ENCODE measurements around the gene SLC2A8.

Gene SLC2A8

GRCh38 chr9:127451858-127452656 is 55.1 kb downstream of the SLC2A8 start:
- Histone ChIP-seq H3K9me3 (ENCODE audit: control extremely low read depth in 1 of 5, control insufficient read depth in 4 of 5, insufficient read depth in 2 of 5, low read depth in 1 of 5, low read length in 4 of 5) (no peaks in the 10 kb centered on the region), H3K4me3 (ENCODE audit: control insufficient read depth in 1 of 7, extremely low read depth in 1 of 7, insufficient read depth in 4 of 7, low read depth in 2 of 7, low read length in 6 of 7) (peak overlapping the region; percentile 85 to 99 (median 92)), H3K4me1 (ENCODE audit: control extremely low read depth in 1 of 4, control insufficient read depth in 4 of 4, insufficient read depth in 4 of 4, low read length in 3 of 4) (peaks cover 13 to 58% (median 42%) of the 10 kb centered on the region in 4 experiments), H3K36me3 (ENCODE audit: control insufficient read depth in 4 of 4, insufficient read depth in 4 of 4, low read length in 3 of 4) (peaks cover 4 to 54% (median 26%) of the 10 kb centered on the region in 4 experiments), H3K27ac (ENCODE audit: insufficient read depth in 1 of 2, low read depth in 1 of 2, low read length in 2 of 2, poor library complexity in 1 of 2, severe bottlenecking in 2 of 2) (peak overlapping the region; percentile 84 to 92), H3K27me3 (replicated peaks in 2 of 5; ENCODE audit: control insufficient read depth in 4 of 5, insufficient read depth in 5 of 5, low read length in 4 of 5) (no peaks in the 10 kb centered on the region)
- CTCF ChIA-PET: no interaction called here
- POLR2A ChIA-PET: interaction anchor here (0.6 to 3.0 kb wide), 4 partner anchors 15 to 207 kb away, joined by 4 to 14 read pairs (median 5); partner anchors contain the start of gene ZNF79
- DNase-seq: peak in 2 of 3 donors; percentile 54 to 59
- 17% methylated on average over 20 of the region's 29 CpGs for WGBS (ENCODE audit: insufficient coverage)

- Histone ChIP-seq H3K4me3 (ENCODE audit: control insufficient read depth in 1 of 7, extremely low read depth in 1 of 7, insufficient read depth in 4 of 7, low read depth in 2 of 7, low read length in 6 of 7) (peak overlapping the region in 5 of 7 experiments; percentile 87 to 99 (median 95)), H3K9me3 (ENCODE audit: control extremely low read depth in 1 of 5, control insufficient read depth in 4 of 5, insufficient read depth in 2 of 5, low read depth in 1 of 5, low read length in 4 of 5) (no peaks in the 10 kb centered on the region), H3K27ac (ENCODE audit: insufficient read depth in 1 of 2, low read depth in 1 of 2, low read length in 2 of 2, poor library complexity in 1 of 2, severe bottlenecking in 2 of 2) (no peak overlapping the region), H3K4me1 (ENCODE audit: control extremely low read depth in 1 of 4, control insufficient read depth in 4 of 4, insufficient read depth in 4 of 4, low read length in 3 of 4) (peaks cover 13 to 58% (median 42%) of the 10 kb centered on the region in 4 experiments), H3K27me3 (replicated peaks in 2 of 5; ENCODE audit: control insufficient read depth in 4 of 5, insufficient read depth in 5 of 5, low read length in 4 of 5) (no peaks in the 10 kb centered on the region), H3K36me3 (ENCODE audit: control insufficient read depth in 4 of 4, insufficient read depth in 4 of 4, low read length in 3 of 4) (peaks cover 4 to 54% (median 23%) of the 10 kb centered on the region in 4 experiments)
- DNase-seq: no peak
- POLR2A ChIA-PET: no interaction called here
- 86% methylated on average over 1 of the region's 4 CpGs for WGBS (ENCODE audit: insufficient coverage)
- CTCF ChIA-PET: no interaction called here
These were observed 55.7 kb downstream of the SLC2A8 start for GRCh38 chr9:127452691-127453090.

GRCh38 chr9:127455324-127455992 is 58.5 kb downstream of the SLC2A8 start:
- DNase-seq: peak; percentile 72 to 92 (median 87)
- POLR2A ChIA-PET: interaction anchor here (0.6 kb wide), 1 partner anchor 12 kb away, joined by 3 read pairs; no protein-coding TSS in a partner anchor

GRCh38 chr9:127457191-127457878 is 60.4 kb downstream of the SLC2A8 start:
- Histone ChIP-seq H3K9me3 (ENCODE audit: control extremely low read depth in 1 of 5, control insufficient read depth in 4 of 5, insufficient read depth in 2 of 5, low read depth in 1 of 5, low read length in 4 of 5) (no peaks in the 10 kb centered on the region), H3K27ac (ENCODE audit: insufficient read depth in 1 of 2, low read depth in 1 of 2, low read length in 2 of 2, poor library complexity in 1 of 2, severe bottlenecking in 2 of 2) (no peak overlapping the region), H3K27me3 (replicated peaks in 2 of 5; ENCODE audit: control insufficient read depth in 4 of 5, insufficient read depth in 5 of 5, low read length in 4 of 5) (no peaks in the 10 kb centered on the region), H3K36me3 (ENCODE audit: control insufficient read depth in 4 of 4, insufficient read depth in 4 of 4, low read length in 3 of 4) (peaks cover 4 to 48% (median 29%) of the 10 kb centered on the region in 4 experiments), H3K4me1 (ENCODE audit: control extremely low read depth in 1 of 4, control insufficient read depth in 4 of 4, insufficient read depth in 4 of 4, low read length in 3 of 4) (peaks cover 0 to 24% (median 16%) of the 10 kb centered on the region in 4 experiments), H3K4me3 (ENCODE audit: control insufficient read depth in 1 of 7, extremely low read depth in 1 of 7, insufficient read depth in 4 of 7, low read depth in 2 of 7, low read length in 6 of 7) (no peak overlapping the region)
- ChIA-PET POLR2A (interaction anchor here (0.9 kb wide), 1 partner anchor 9 kb away, joined by 10 read pairs; no protein-coding TSS in a partner anchor), CTCF (no interaction called here)
- 98% methylated on average over 16 of the region's 17 CpGs for WGBS (ENCODE audit: insufficient coverage)
- no peak for DNase-seq

More at GRCh38 chr9:127455324-127455992, 58.5 kb downstream of the SLC2A8 start:
- 25% methylated on average over 4 of the region's 6 CpGs for WGBS (ENCODE audit: insufficient coverage)
- Histone ChIP-seq H3K4me3 (ENCODE audit: control insufficient read depth in 1 of 7, extremely low read depth in 1 of 7, insufficient read depth in 4 of 7, low read depth in 2 of 7, low read length in 6 of 7) (peak overlapping the region in 3 of 7 experiments; percentile 2 to 37 (median 34)), H3K27ac (ENCODE audit: insufficient read depth in 1 of 2, low read depth in 1 of 2, low read length in 2 of 2, poor library complexity in 1 of 2, severe bottlenecking in 2 of 2) (peak overlapping the region in 1 of 2 experiments; percentile 41), H3K36me3 (ENCODE audit: control insufficient read depth in 4 of 4, insufficient read depth in 4 of 4, low read length in 3 of 4) (peaks cover 0 to 35% (median 16%) of the 10 kb centered on the region in 4 experiments), H3K27me3 (replicated peaks in 2 of 5; ENCODE audit: control insufficient read depth in 4 of 5, insufficient read depth in 5 of 5, low read length in 4 of 5) (no peaks in the 10 kb centered on the region), H3K4me1 (ENCODE audit: control extremely low read depth in 1 of 4, control insufficient read depth in 4 of 4, insufficient read depth in 4 of 4, low read length in 3 of 4) (peaks cover 0 to 34% (median 24%) of the 10 kb centered on the region in 4 experiments), H3K9me3 (ENCODE audit: control extremely low read depth in 1 of 5, control insufficient read depth in 4 of 5, insufficient read depth in 2 of 5, low read depth in 1 of 5, low read length in 4 of 5) (no peaks in the 10 kb centered on the region)
- CTCF ChIA-PET: interaction anchor here (0.6 to 1.6 kb wide), 14 partner anchors 9 to 256 kb away, joined by 3 to 5 read pairs (median 3); no protein-coding TSS in a partner anchor

All from common myeloid progenitor, CD34-positive (primary cell).